ENCODE results near the gene FLII. TPM values are rescaled to one million over a fixed set of nuclear protein-coding genes. Genes with fewer than 3 reads are reported as not detected.

The FLII gene
- total and polyA plus RNA-seq, 2 of the 8 experiments (the other 6 are each of a cell fraction or from before 2014, with no cell fraction given), result 300 to 549 TPM

GRCh38 chr17:18234853-18235380 is 23.6 kb downstream of the FLII start:
- H2BK20ac ChIP-seq (ENCODE audit: low read length), result no peak overlapping the region
- H4K5ac ChIP-seq (ENCODE audit: insufficient read length, low read depth, low read length), result no peak overlapping the region
- no peaks in the 10 kb centered on the region for H3K9me3 ChIP-seq (ENCODE audit: insufficient read depth in 2 of 2, low read depth in 1 of 2, low read length in 1 of 2)
- H3K23me2 ChIP-seq (ENCODE audit: low read depth, low read length), result no peaks in the 10 kb centered on the region
- H3K79me2 ChIP-seq (ENCODE audit: control insufficient read depth in 1 of 2, insufficient read depth in 2 of 2, low read length in 2 of 2), result peaks cover 0 to 25% of the 10 kb centered on the region in 2 experiments; a peak in 2 of 4 replicates
- H3K56ac ChIP-seq (replicated peaks; ENCODE audit: insufficient read length, low read depth, low read length), result no peak overlapping the region
- H2AK5ac ChIP-seq (ENCODE audit: low read depth, low read length), result no peak overlapping the region
- no peak overlapping the region for H3K27ac ChIP-seq (ENCODE audit: low read depth, low read length)
- no peak overlapping the region for H3K18ac ChIP-seq (ENCODE audit: extremely low read depth, low read length)
- no peak overlapping the region for H2BK15ac ChIP-seq (ENCODE audit: low read length)
- no peak overlapping the region for H3K14ac ChIP-seq (ENCODE audit: insufficient read length)
- peaks cover 28 to 56% (median 39%) of the 10 kb centered on the region in 4 experiments; a peak in 7 of 8 replicates for H3K36me3 ChIP-seq (ENCODE audit: control insufficient read depth in 2 of 4, insufficient read depth in 4 of 4, low read length in 3 of 4)
- 95% methylated on average over 21 of the region's 22 CpGs; no CpG with 5 or more reads in 1 of the 2 experiments for WGBS, 2 experiments (ENCODE audit: extremely low coverage in 1 of 2, insufficient coverage in 1 of 2, insufficient read length in 1 of 2, insufficient replicate concordance in 2 of 2, low coverage in 1 of 2, low lambda C conversion rate in 2 of 2, missing lambda C conversion rate in 1 of 2)
- H4K8ac ChIP-seq (ENCODE audit: extremely low read depth, insufficient read depth, low read length), result no peak overlapping the region
- H3K4ac ChIP-seq (replicated peaks; ENCODE audit: insufficient read length, low read depth, low read length), result no peak overlapping the region
- POLR2A ChIA-PET (ENCODE audit: partially characterized antibody), result interaction anchor here (1.0 to 1.9 kb wide), 7 partner anchors 9 to 92 kb away, joined by 3 to 11 read pairs (median 7); partner anchors contain the start of gene MIEF2
- no peak overlapping the region for H3K4me2 ChIP-seq (ENCODE audit: insufficient read depth in 1 of 2, low read depth in 2 of 2, low read length in 2 of 2)
- no peak overlapping the region for H3K23ac ChIP-seq (ENCODE audit: insufficient read length)
- peaks cover 15% of the 10 kb centered on the region for H3K79me1 ChIP-seq (ENCODE audit: low read depth, low read length)
- no peak overlapping the region for H2BK120ac ChIP-seq (replicated peaks; ENCODE audit: low read depth, low read length)
- H2BK12ac ChIP-seq (ENCODE audit: low read depth, low read length), result no peak overlapping the region
- no peak for DNase-seq (ENCODE audit: low read depth in 1 of 2, low spot score in 2 of 2)
- no peak overlapping the region for H2BK5ac ChIP-seq (ENCODE audit: low read depth, low read length)
- no peak overlapping the region for H2AFZ ChIP-seq (ENCODE audit: low read length)
- no peak overlapping the region for H3K9ac ChIP-seq (replicated peaks in 1 of 4; ENCODE audit: extremely low read depth in 1 of 4, low read depth in 3 of 4, low read length in 3 of 4)
- peaks cover 0 to 4% (median 0%) of the 10 kb centered on the region in 4 experiments; a peak in 1 of 7 replicates for H3K4me1 ChIP-seq (replicated peaks in 1 of 4; ENCODE audit: control insufficient read depth in 3 of 4, insufficient read depth in 4 of 4, low read length in 3 of 4)
- peaks cover 8 to 22% of the 10 kb centered on the region in 2 experiments for H4K20me1 ChIP-seq (replicated peaks in 1 of 2; ENCODE audit: control insufficient read depth in 1 of 2, insufficient read depth in 2 of 2, low read length in 2 of 2)
- peaks cover 0 to 2% (median 0%) of the 10 kb centered on the region in 4 experiments; a peak in 1 of 7 replicates for H3K27me3 ChIP-seq (replicated peaks in 1 of 4; ENCODE audit: control insufficient read depth in 3 of 4, extremely low read depth in 1 of 4, insufficient read depth in 3 of 4, low read length in 3 of 4)
- H3K4me3 ChIP-seq (ENCODE audit: extremely low read depth in 1 of 4, insufficient read depth in 2 of 4, low read depth in 3 of 4, low read length in 4 of 4), result no peak overlapping the region
- H4K91ac ChIP-seq (replicated peaks; ENCODE audit: insufficient read length, low read length), result no peak overlapping the region
- CTCF ChIA-PET (ENCODE audit: partially characterized antibody), result interaction anchor here (0.7 to 1.6 kb wide), 5 partner anchors 12 to 27 kb away, joined by 3 to 7 read pairs (median 4); no protein-coding TSS in a partner anchor
- FAIRE-seq, result no peak
- TF ChIP-seq CEBPB (IDR thresholded peaks at IDR 0.05; ENCODE audit: low read depth, low read length), result no peak
